K562 (cell line): ENCODE measurements around the gene LYVE1. TPM values are rescaled to one million over a fixed set of nuclear protein-coding genes. Genes with fewer than 3 reads are reported as not detected.

Source experiments
- ATAC-seq: fragments of 200-7000 bp; cut with Tn5 transposase; 3 replicates; pipeline ENCODE4 v1.9.1; 2020; ENCODE audit warnings: moderate library complexity
- BruUV-seq: library from RNA; stranded (reverse); fragments of 400-500 nt; replicated peaks from 2 replicates; lab custom pipeline; 2021; lab: Mats Ljungman, UMichigan
- CTCF ChIA-PET: fragments of 300-600 bp; formaldehyde crosslinking; extraction: SDS; loops from one replicate; lab custom pipeline; 2021; ENCODE audit warnings: low intra/inter-chr PET ratio; lab: Yijun Ruan, JAX
- POLR2A ChIA-PET: fragments of 300-600, 350-650 bp; sonication (Branson Sonifier 250); formaldehyde crosslinking; extraction: SDS; loops from one replicate; lab custom pipeline; 2021; ENCODE audit warnings: antibody characterized with exemption, inconsistent platforms; lab: Yijun Ruan, JAX
- DNase-seq, 4 experiments: peaks; one replicate each; pipeline versions ENCODE4 v3.0.0 to v3.0.0-alpha.2; 2011 to 2018; ENCODE audit warnings: low spot score in 3 of 4, mixed read lengths in 3 of 4; ENCODE audit errors: extremely low read depth in 1 of 4
- FAIRE-seq: peaks from 2 replicates; lab custom pipeline; 2011; peaks lifted over from hg19 to GRCh38; lab: Jason Lieb, UNC
- H2AFZ ChIP-seq: 2 replicates; pipeline ENCODE4 v1.6.0; 2011; ENCODE audit warnings: low read depth, low read length, control low read depth, inconsistent platforms
- H3K27ac ChIP-seq: fragments of 200-600 bp; 3 replicates; pipeline ENCODE4 v1.8.0; 2011; ENCODE audit warnings: low read depth, mild to moderate bottlenecking, control low read depth, inconsistent platforms, low read length, moderate library complexity, mixed read lengths; ENCODE audit errors: extremely low read depth
- H3K27me3 ChIP-seq, 2 experiments: fragments of 300-600 bp in 1 of 2; 2 replicates in 1 of 2; 3 replicates in 1 of 2; pipeline versions ENCODE4 v1.6.0 to v1.8.0; 2011; ENCODE audit warnings: inconsistent platforms in 2 of 2, low read length in 2 of 2, mild to moderate bottlenecking in 1 of 2, mixed read lengths in 1 of 2, moderate library complexity in 1 of 2; ENCODE audit not compliant: control insufficient read depth in 2 of 2, insufficient read depth in 2 of 2
- H3K36me3 ChIP-seq: fragments of 300-600 bp; 3 replicates; pipeline ENCODE4 v1.8.0; 2011; ENCODE audit warnings: mild to moderate bottlenecking, low read length, inconsistent platforms; ENCODE audit not compliant: control insufficient read depth, insufficient read depth
- H3K4me1 ChIP-seq, 2 experiments: fragments of 200-600 bp in 1 of 2; replicated peaks in 1 of 2; 2 replicates in 1 of 2; 3 replicates in 1 of 2; pipeline versions ENCODE4 v1.5.1 to v1.8.0; 2011; ENCODE audit warnings: inconsistent platforms in 2 of 2, low read length in 2 of 2, mild to moderate bottlenecking in 1 of 2, mixed read lengths in 1 of 2, moderate library complexity in 1 of 2; ENCODE audit not compliant: control insufficient read depth in 2 of 2, insufficient read depth in 2 of 2
- H3K4me2 ChIP-seq: 2 replicates; pipeline ENCODE4 v1.6.1; 2011; ENCODE audit warnings: low read length, control low read depth, inconsistent platforms, mixed read lengths; ENCODE audit not compliant: insufficient read depth
- H3K4me3 ChIP-seq: fragments of 200-600 bp; sonication (generic), shearing (Covaris generic); 2 replicates; pipeline ENCODE4 v1.5.1; 2016; ENCODE audit warnings: control low read depth, inconsistent platforms
- H3K79me2 ChIP-seq: fragments of 200-600 bp; 3 replicates; pipeline ENCODE4 v1.8.0; 2011; ENCODE audit warnings: low read length, inconsistent platforms; ENCODE audit not compliant: control insufficient read depth, insufficient read depth
- H3K9ac ChIP-seq, 2 experiments: 2 replicates each; pipeline versions ENCODE4 v1.6.0 to v1.6.1; 2011; ENCODE audit warnings: low read depth in 2 of 2, low read length in 2 of 2, control low read depth in 1 of 2, inconsistent platforms in 1 of 2, mild to moderate bottlenecking in 1 of 2, mixed read lengths in 1 of 2; ENCODE audit not compliant: insufficient read depth in 1 of 2
- H3K9me1 ChIP-seq: one replicate; pipeline ENCODE4 v1.6.0; 2011; ENCODE audit warnings: inconsistent platforms, mild to moderate bottlenecking, low read length, moderate library complexity; ENCODE audit not compliant: control insufficient read depth, insufficient read depth
- H3K9me3 ChIP-seq: replicated peaks from 2 replicates; pipeline ENCODE4 v1.5.1; 2011; ENCODE audit warnings: low read depth, low read length, inconsistent platforms; ENCODE audit not compliant: control insufficient read depth, insufficient read depth
- H4K20me1 ChIP-seq: replicated peaks from 2 replicates; pipeline ENCODE4 v1.6.1; 2011; ENCODE audit warnings: low read length, inconsistent platforms, mixed read lengths; ENCODE audit not compliant: control insufficient read depth, insufficient read depth
- CEBPB ChIP-seq: fragments of 450-650 bp; IDR thresholded peaks from 2 replicates; pipeline ENCODE4 v1.6.1; 2016; ENCODE audit warnings: missing genetic modification characterization, missing compliant biosample characterization
- GATAD2A ChIP-seq: fragments of 450-650 bp; IDR thresholded peaks from 2 replicates; pipeline ENCODE4 v1.6.1; 2017
- MAZ ChIP-seq, 2 experiments: fragments of 450-650 bp in 1 of 2; sonication (generic) in 1 of 2; formaldehyde crosslinking; IDR thresholded peaks in 1 of 2; conservative IDR thresholded peaks in 1 of 2; 2 replicates each; pipeline versions ENCODE4 v1.4.0 to v1.5.0; 2020; ENCODE audit warnings: mild to moderate bottlenecking in 1 of 2, missing genetic modification reagents in 1 of 2
- PATZ1 ChIP-seq: fragments of 250-450 bp; sonication (Bioruptor Pico); IDR thresholded peaks from 2 replicates; pipeline ENCODE4 v1.5.0; 2020; ENCODE audit warnings: mild to moderate bottlenecking, borderline replicate concordance
- SMARCE1 ChIP-seq: fragments of 450-650 bp; IDR thresholded peaks from 2 replicates; pipeline ENCODE4 v1.7.1; 2016; ENCODE audit warnings: mild to moderate bottlenecking
- THAP12 ChIP-seq: fragments of 250-450 bp; sonication (Bioruptor Pico); IDR thresholded peaks from 2 replicates; pipeline ENCODE4 v1.9.0; 2021; ENCODE audit warnings: mild to moderate bottlenecking, inconsistent platforms
- ZNF79 ChIP-seq: fragments of 250-450 bp; sonication (Bioruptor Pico); IDR thresholded peaks from 2 replicates; pipeline ENCODE4 v1.4.0; 2020; ENCODE audit warnings: low read depth, mild to moderate bottlenecking, moderate library complexity
- WGBS: fragments of 100-300 bp; shearing (Covaris generic); methylation state at CpG from one replicate; pipeline ENCODE4 v1.1.6; 2016; ENCODE audit warnings: low coverage, mixed read lengths; ENCODE audit not compliant: insufficient coverage; ENCODE audit errors: missing lambda C conversion rate; 5-methylcytosine and 5-hydroxymethylcytosine counted together
- in situ Hi-C: fragments of 300-500 bp; cut with MboI; formaldehyde crosslinking; loops from 4 replicates; pipeline ENCODE4 v1.15.0; 2018; ENCODE audit warnings: inconsistent platforms, mixed read lengths
- intact Hi-C: fragments of 100-400 bp; cut with micrococcal nuclease; formaldehyde crosslinking; loops from 2 replicates; pipeline ENCODE4 v1.14.2; 2022
- polyA plus RNA-seq, 8 experiments: library from polyadenylated mRNA; depleted of rRNA in 4 of 8; stranded (reverse) in 5 of 8; unstranded in 3 of 8; fragments of >200 nt; fragmentation: Nextera tagmentation in 2 of 8; fragmentation: Illumina TruSeq in 1 of 8; extraction: Ambion mirVana in 2 of 8; extraction: Trizol in 1 of 8; gene quantifications; 2 replicates each; pipeline versions ENCODE4 v1.2.1 to v1.2.3, GENCODE V29; 2011 to 2014; ENCODE audit warnings: inconsistent platforms in 1 of 8, missing spikeins in 1 of 8
- total RNA-seq, 7 experiments: library from RNA; depleted of rRNA in 6 of 7; stranded (reverse); fragments of >200 nt in 6 of 7; fragmentation: Illumina TruSeq in 2 of 7; extraction: Trizol in 2 of 7; gene quantifications; 2 replicates each; pipeline versions ENCODE4 v1.2.1 to v1.2.3, GENCODE V29; 2011 to 2021; ENCODE audit warnings: low replicate concordance in 1 of 7

LYVE1 gene
- total and polyA plus RNA-seq, 9 of the 15 experiments (the other 6 are each of a cell fraction or from before 2014, with no cell fraction given) = 0.06 to 1.1 (median 0.14) TPM; not detected in 1

DNA sequence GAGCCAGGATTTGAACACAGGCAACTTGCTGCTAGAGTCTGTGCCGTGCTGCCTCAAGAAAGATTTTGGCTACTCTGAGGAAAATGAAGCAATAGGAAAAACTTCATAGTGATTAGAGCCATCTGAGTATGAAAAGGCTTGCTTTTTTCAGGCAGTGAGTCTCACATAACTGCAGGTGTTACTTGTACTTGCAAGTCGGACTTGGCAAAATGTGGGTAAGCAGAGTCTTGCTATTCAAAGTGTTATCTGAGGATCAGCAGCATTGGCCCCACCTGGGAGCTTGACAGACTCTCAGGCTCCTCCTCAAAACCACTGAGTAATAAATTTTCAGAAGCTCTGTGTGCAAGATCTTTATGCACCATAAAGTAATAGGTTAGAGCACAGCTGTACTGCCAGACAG is 45.5 kb downstream of the LYVE1 start (continued):
- TF ChIP-seq ZNF79 (CRISPR knock-in tag) (no peak), GATAD2A (no peak)

GRCh38 chr11:10522276-10522675 is 46.2 kb downstream of the LYVE1 start:
- H3K9me1 ChIP-seq = no peaks in the 10 kb centered on the region
- ChIA-PET POLR2A (no interaction called here), CTCF (no interaction called here)
- DNase-seq = no peak
- H4K20me1 ChIP-seq = no peaks in the 10 kb centered on the region
- in situ Hi-C loops (loop anchor here (25.0 kb wide), 1 partner anchor 215 kb away; no protein-coding TSS in a partner anchor), intact Hi-C loops (no loop called here)
- ATAC-seq = no peak
- TF ChIP-seq SMARCE1 = no peak
- no peak for TF ChIP-seq PATZ1
- no peak for TF ChIP-seq CEBPB (tag)
- TF ChIP-seq THAP12 (CRISPR knock-in tag) = no peak
- no peak for TF ChIP-seq MAZ (CRISPR knock-in tag; conservative IDR thresholded peaks at IDR 0.05 in 1 of 2, IDR thresholded peaks at IDR 0.05 in 1 of 2)
- no peak overlapping the region for H3K9ac ChIP-seq
- peaks cover 66% of the 10 kb centered on the region for H3K36me3 ChIP-seq
- H3K27me3 ChIP-seq = no peaks in the 10 kb centered on the region
- H2AFZ ChIP-seq = no peak overlapping the region
- H3K79me2 ChIP-seq = no peaks in the 10 kb centered on the region
- no peak overlapping the region for H3K27ac ChIP-seq
- H3K4me3 ChIP-seq = no peak overlapping the region
- no peak overlapping the region for H3K4me2 ChIP-seq
- BruUV-seq = no TSS peak
- no peak for FAIRE-seq
- no peaks in the 10 kb centered on the region for H3K9me3 ChIP-seq
- H3K4me1 ChIP-seq = 0 out of 5 replicates have a peak, but pooled peaks cover 0 to 4% of the 10 kb centered on the region in 2 experiments
- WGBS = 82% methylated on average over 1 of the region's 1 CpG
